GM19035 (cell line): ENCODE data around the gene ATP5ME.
"Not testable (repeated sequence)": the region's sequence is repeated elsewhere in the genome, so short reads cannot be mapped to it uniquely, and the experiment has no call there.

Source experiments
- ATAC-seq: cut with Tn5 transposase; IDR thresholded peaks from one replicate; pipeline ENCODE4 v1.9.1; 2021; ENCODE audit not compliant: unreplicated experiment

ATP5ME gene

GRCh38 chr4:671769-672168, 2.3 kb downstream of the ATP5ME start:
- no peak for ATAC-seq

- ATAC-seq = not testable (repeated sequence)
Measured at GRCh38 chr4:669806-670559, 4.1 kb downstream of the ATP5ME start.

DNA sequence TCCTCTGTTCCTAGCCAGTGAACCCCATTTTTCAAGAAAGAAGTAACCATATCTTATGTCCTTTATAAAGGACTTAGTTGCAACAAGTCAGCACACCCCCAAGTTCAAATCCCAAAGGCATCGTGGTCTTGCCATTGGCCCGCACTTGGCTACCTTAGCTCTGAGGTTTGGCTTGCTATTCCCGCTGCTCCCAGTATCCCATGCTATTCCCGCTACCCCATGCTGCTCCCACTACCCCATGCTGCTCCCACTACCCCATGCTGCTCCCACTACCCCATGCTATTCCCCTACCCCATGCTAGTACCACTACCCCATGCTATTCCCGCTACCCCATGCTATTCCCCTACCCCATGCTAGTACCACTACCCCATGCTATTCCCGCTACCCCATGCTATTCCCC, 5.9 kb downstream of the ATP5ME start:
- ATAC-seq = not testable (repeated sequence)

DNA sequence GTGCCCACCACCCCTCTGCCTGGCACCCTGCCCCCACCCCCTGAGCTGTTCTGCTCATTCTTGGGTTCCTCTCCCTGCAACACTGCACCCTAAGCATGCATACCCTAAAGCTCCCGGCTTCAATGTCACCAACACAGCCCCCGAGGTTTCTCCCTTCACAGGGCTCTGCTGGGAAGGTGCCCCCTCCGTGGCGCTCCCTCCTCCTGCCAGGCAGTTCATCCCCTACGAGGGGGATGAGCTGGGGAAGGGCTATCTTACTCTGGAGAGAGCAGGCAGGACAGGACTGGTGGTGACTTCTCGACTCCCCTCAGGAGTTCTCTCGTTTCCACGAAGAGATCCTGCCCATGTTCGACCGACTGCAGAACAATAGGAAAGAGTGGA, 6.5 kb downstream of the ATP5ME start:
- ATAC-seq = no peak

DNA sequence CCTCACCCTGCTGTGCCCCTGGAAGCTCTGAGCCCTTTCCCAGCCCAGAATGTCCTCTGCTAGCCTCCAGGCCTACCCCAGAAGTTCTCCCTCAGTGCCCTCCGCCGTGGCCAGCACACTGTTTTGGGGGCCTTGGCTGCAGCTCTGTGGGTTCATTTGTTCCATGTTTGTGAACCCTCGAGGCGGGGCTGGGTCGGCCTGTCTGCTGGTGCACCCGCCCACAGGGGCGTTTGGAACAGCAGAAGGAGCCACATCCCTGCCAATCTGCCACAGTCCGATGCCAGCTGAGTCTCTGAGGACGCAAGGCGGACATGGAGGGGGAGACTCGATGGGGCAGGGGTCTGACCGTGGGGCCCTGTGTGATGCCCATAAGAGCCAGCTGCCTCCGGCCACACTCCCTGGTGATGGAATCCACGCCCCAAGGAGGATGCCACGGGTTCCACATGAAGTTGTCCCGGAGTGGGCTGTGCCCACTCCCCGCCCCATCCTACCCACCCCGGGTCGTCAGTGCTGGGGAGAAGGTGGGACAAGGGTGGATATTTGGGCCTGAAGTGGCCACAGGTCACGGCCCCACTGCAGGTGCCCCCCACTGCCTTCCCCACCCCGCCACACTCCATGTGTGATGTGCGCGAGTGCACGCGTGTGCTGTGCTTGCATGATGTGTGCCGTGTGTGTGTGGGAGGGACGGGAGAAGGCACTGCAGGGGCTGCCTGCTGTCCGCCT, 7.1 kb downstream of the ATP5ME start:
- ATAC-seq = no peak

GRCh38 chr4:666436-666810, 7.7 kb downstream of the ATP5ME start:
- ATAC-seq = no peak

- no peak for ATAC-seq
Measured at GRCh38 chr4:665751-666435, 8.2 kb downstream of the ATP5ME start.

GRCh38 chr4:665381-665750, 8.7 kb downstream of the ATP5ME start:
- no peak for ATAC-seq

- ATAC-seq = no peak
Measured at GRCh38 chr4:664713-665231, 9.3 kb downstream of the ATP5ME start.

- peak; percentile 52 for ATAC-seq
Measured at GRCh38 chr4:663438-664428, 10.3 kb downstream of the ATP5ME start.

DNA sequence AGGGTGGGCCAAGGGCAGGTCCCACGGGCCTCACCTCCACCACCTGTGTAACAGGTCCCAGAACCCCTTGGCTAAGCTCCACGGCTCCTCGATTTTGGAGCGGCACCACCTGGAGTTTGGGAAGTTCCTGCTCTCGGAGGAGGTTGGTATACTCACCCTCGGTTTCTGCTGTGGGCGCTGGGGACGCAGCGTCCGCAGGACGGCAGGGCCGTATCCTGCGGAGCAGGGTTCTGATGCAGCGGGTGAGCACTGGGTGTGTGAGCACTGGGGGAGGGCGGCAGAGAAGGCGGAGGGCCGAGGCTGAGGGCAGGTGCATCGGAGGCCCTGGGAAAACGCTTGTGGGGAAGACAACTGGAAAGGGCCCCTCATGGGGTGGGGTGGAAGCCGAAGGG, 11.0 kb downstream of the ATP5ME start:
- no peak for ATAC-seq

DNA sequence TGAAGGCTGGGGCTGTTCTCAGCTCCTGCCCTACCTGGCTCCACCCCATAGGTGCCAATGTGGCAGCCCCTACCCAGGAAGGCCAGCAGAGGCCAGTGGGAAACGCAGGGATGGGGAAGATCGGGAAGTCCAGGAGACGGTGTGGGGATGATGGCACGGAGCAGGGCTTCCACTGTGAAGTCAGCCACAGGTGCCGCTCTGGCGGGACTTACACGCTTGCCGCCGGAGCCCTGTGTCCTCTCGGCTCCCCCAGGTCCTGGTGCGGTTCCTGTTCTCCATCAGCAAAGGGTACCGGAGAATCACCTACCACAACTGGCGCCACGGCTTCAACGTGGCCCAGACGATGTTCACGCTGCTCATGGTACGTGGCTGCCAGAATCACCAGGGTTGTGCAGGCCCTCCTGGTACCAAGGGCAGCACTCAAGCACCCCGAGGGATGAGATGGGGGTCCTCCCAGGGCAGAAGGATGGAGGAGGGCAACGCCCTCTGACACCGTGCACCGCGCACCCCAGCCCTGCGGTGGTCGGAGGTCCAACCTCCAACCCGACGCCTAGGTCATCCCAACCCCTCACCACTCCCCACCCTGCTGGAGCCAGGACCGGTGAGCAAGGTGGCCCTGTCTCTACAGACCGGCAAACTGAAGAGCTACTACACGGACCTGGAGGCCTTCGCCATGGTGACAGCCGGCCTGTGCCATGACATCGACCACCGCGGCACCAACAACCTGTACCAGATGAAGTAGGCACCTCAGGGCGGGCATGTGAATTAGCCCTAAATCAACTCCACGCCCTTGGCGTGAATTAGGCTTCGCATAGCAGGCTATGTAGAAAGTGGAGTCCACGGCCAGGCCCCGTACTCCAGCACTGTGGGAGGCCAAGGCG, 12.0 kb downstream of the ATP5ME start:
- ATAC-seq = no peak

- ATAC-seq = no peak
Measured at GRCh38 chr4:661231-661630, 12.8 kb downstream of the ATP5ME start.

DNA sequence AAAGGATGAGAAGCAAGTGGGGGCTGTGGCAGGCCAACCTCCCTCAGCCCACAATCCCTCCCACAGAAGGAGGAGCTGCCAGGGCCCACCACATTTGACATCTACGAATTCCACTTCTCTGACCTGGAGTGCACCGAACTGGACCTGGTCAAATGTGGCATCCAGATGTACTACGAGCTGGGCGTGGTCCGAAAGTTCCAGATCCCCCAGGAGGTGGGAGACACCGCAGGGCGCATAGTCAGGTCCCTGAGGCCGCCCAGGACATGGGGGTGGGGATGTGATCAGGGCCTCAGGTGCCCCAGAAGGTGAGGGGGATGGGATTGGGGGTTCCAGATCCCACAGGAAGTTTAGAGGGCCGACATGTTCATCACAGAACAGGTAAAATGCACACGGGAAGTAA, 13.7 kb downstream of the ATP5ME start:
- ATAC-seq = no peak

GRCh38 chr4:659851-660250, 14.2 kb downstream of the ATP5ME start:
- ATAC-seq = no peak

DNA sequence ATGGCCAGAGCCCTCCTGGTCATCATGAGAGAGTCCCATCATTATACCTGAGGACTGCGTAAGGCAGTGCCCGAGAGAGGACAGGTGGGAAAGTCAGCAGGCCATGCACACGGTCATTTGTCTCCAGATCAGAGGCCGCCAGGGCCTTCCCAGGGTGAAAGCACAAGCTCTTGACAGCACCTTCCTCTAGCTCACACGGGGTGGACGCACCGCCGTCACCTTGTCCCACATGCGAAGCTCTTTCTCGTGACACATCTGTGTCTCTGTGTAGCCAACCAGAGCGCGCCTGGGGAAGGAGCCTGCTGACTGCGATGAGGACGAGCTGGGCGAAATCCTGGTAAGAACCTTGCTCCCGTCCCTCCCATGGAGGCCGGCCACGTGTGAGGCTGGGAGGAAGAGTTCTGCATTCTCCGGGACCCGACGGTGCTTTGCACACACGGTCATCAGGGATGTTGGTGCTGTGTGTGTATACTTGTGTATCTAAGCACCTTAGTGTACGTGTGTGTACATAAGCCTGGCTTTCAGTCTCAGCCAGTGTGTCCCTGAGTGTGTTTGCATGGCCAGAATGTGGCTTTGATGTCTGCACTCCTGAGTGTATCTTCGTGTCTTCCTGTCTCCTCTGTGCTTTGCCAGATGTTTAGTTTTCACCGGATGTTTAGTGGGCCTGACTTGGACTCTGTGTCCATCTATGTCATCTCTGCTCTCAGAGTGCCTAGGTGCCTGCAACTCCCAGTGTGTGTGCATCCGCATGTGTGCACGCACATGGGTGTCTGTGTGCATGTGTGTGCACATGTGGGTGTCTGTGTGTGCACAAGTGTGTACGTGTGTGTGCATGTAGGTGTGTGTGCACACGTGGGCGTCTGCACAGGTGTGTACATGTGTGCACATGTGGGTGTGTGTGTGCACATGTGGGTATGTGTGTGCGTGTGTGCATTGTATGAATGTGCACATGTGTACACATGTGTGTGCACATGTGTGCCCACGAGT, 15.1 kb downstream of the ATP5ME start:
- no peak for ATAC-seq

DNA sequence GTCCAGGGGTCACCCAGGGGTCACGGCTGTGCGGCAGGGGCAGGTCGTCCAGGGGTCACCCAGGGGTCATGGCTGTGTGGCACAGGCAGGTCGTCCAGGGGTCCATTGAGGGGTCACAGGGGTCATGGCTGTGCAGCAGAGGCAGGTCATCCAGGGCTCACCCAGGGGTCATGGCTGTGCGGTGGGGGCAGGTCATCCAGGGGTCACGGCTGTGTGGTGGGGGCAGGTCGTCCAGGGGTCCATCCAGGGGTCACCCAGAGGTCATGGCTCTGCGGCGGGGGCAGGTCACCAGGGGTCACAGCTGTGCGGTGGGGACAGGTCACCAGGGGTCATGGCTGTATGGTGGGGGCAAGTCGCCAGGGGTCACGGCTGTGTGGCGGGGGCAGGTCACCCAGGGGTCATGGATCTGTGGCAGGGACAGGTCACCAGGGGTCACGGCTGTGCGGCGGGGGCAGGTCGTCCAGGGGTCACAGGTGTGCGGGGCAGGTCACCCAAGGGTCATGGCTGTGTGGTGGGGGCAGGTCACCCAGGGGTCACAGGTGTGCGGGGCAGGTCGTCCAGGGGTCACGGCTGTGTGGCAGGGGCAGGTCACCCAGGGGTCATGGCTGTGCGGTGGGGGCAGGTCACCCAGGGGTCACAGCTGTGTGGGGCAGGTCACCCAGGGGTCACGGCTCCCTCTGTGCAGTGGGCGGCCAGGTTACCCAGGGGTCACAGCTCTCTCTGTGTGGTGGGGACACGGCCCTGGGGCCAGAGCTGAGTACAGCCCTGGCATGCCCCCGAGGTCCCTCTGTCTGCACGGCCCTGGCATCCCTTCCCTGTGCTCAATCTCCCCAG, 16.0 kb downstream of the ATP5ME start:
- no peak for ATAC-seq
